H4 (cell line): ENCODE measurements around the gene TRIAP1. TPM values are rescaled to one million over a fixed set of nuclear protein-coding genes. Genes with fewer than 3 reads are reported as not detected.
"Not testable (repeated sequence)": the region's sequence is repeated elsewhere in the genome, so short reads cannot be mapped to it uniquely, and the experiment has no call there.

Source experiments
- DNase-seq: peaks from one replicate; pipeline ENCODE4 v3.0.0-alpha.2; 2015; ENCODE audit warnings: low spot score
- total RNA-seq: library from RNA; depleted of rRNA; stranded (reverse); fragments of >200 nt; shearing (Covaris generic); gene quantifications from 2 replicates; pipeline ENCODE4 v1.2.3, GENCODE V29; 2014

The TRIAP1 gene
- total RNA-seq, 1 experiment from 2014 or later: 83.2 TPM

DNA sequence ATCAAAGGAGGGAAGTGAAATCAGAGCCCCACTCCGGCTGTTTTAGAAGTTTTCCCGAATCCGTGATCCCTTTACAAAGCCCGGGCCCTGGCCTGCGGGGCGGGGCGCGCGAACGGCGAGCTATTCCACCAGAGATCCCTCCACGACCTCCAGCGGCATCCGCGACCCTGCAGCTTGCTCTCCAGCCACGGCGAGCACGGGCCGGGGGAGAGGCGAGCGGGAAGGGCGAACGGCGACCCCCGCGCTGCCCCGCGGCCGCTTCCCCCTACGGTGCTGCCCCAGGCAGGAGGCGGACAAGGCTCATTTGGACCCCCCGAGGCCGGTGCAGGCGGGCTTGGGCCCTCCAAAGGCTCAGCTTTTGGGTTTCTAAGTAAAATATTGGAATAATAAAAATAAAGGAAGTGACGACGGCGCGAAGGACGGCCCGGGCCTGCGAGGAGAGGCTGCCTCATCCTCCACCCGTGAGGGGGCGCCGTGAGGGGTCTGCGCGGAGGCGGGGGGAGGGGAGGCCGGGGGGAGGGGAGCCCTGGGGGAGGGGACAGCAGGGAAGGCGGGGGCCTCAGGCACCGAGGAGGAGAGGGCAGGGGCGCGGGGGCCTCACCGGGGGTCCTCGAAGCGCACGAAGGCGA, 22.8 kb upstream of the TRIAP1 start:
- no peak for DNase-seq

DNA sequence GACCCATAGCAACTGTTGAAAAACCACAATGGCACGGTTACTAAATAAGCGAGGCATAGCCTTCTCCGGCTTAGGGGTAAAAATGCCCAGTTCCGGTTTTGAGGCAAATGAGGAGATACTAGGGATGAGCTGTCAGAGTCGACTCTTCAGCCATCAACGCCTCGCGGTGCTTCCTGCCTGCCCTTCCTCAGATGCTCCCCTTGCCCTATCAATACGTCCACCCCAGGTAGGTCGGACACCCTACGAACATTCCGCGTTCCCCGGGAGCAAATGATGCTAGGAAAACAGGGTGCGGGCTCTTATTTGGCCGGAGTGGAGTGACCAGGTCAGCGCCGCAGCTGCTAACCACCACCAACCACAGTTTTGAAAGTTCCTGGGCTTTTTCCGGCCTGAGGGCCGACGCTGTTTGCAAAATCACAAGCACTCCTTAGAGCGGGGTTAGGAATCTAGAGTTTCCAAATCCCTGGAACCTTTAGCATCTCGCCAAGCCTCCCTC, 22.2 kb upstream of the TRIAP1 start:
- DNase-seq: no peak

DNA sequence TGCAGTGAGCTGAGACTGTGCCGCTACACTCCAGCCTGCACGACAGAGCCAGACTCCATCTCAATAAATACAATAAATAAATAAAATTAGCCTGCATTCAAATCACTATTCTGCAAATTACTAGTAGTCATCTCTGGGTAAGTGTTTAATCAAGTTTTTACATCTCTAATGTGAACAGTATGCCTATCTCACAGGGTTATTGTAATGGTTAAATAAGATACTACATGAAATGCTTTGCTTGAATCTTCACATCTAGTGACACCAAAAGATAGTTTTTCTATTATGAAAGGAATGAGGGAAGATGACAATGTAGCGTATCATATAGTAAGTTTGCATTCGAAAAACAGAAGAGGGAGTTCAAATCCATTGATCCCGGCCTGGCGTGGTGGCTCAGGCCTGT, 21.3 kb upstream of the TRIAP1 start:
- no peak for DNase-seq

DNA sequence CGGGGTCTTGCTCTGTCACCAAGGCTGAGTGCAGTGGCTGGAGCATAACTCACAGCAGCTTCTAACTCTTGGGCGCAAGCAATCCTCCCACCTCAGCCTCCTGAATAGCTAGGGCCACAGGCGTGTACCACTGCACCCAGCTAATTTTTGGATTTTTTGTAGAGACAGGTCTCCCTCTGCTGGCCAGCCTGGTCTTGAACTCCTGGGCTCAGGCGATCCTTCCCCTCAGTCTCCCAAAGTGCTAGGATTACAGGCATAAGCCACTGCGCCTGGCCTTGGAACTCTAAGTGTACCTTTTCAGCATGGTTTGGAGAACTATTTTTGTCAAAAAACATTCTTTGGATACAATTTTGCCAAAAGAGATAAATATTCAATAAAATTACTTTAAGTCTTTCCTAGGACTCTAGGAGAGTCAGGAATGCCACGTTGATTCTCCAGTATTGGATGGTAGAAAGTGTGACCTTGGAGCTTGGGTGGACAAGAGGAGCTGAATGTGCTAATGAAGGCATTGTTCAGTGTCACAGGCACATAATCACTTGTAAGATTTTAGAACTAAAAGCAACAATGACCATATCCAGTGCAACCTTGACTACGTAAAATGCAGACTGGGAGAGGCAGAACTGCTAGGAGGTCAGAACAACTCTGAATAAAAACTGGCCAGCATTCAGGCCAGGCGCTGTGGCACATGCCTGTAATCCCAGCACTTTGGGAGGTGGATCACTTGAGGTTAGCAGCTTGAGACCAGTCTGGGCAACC, 20.6 kb upstream of the TRIAP1 start:
- peak; percentile 18 for DNase-seq

DNA sequence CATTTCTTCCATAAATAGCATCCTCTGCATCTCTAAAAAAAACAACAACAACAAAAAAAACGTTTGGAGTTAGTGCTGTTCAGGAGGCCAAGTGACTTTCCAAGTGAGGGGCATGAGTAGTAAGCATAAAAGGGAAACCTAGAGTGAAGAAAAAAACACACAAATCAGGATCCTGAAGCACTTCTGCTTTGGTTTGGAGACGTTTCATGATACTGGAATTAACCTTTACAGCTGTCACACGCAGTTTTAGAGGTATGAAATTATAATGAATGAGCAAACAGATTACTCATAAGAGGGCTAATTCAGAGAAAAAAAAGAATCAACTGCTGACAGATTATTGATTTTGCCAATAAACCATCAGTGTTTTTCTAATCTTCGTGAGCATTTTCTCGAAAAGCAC, 19.6 kb upstream of the TRIAP1 start:
- no peak for DNase-seq

DNA sequence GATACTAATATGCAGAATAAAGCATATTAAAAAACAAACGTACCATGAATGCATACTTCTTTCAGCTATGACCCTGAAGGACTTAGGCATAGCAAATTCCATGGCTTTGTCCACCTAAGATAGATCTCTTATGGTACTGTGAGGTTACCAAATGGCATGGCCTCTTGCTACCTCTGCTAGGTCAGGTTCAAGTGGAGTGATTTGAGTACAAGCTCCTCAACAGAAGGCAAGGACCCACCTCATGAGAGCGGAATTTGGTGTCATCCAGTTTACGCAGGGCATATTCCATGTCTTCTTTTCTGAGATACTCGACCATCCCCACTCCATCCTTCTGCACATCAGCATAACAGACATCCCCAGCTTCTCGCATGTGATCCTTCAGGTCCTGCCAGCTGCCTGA, 17.5 kb upstream of the TRIAP1 start:
- DNase-seq: no peak

DNA sequence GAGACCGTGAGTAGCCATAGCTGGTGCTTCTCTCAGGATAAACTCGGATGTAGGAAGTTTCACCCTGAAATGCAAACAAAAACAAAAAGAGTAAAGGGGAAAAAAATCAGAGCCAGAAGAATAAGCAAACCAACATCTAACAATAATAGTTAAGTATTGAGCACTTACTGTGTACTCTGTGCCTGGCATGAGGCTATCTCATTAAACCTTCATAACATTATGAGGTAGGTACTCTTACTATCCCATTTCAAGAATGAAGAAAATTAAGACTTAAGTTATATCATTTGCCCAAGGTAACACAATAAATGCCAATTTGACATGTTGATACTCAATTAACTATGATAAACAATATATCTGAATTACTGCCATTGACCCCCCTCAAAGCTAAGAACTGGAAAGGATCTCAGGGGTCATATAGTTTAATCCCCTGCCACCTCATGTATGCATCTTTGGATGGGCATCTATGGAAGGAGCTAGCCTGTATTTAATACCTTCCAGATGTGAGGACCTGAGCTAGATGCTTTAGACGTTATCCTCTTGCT, 16.0 kb upstream of the TRIAP1 start:
- no peak for DNase-seq

DNA sequence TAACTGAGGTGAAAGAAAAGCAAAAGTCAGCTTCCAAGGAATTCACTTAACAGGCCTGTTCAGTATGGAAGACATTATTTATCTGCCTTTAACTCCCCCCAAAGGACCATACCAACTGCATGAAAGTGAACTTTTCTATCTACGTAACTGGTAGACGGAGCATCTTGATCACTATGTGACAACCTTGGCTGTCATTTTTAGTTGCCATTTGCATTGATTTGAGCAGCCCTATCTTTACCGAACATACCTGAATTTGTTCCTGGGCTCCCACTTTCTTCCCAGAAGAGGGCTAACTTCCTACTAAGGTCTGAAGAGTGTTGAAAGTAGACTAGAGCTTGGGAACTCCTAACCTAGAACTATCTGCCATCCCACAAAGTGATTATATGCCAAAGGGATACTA, 14.0 kb upstream of the TRIAP1 start:
- DNase-seq: no peak

DNA sequence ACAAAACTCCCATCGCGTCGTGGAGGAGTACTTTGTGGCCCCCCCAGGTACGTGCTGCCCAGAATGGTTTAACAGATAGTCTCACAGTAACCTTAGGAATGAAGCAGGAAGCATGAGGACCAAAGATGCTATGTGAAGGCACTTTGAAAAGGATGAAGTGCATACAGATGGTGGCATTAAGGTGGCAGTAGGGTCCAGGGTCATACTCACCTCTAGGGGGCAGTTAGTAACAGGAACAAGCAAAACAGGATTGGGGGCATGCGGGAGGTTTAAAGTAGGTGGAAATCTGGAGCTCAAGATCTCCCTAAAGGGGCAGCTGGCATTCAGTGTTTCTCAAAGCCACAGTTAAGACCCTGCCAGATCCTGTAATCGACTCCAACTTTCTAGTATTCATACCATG, 10.9 kb upstream of the TRIAP1 start:
- no peak for DNase-seq

DNA sequence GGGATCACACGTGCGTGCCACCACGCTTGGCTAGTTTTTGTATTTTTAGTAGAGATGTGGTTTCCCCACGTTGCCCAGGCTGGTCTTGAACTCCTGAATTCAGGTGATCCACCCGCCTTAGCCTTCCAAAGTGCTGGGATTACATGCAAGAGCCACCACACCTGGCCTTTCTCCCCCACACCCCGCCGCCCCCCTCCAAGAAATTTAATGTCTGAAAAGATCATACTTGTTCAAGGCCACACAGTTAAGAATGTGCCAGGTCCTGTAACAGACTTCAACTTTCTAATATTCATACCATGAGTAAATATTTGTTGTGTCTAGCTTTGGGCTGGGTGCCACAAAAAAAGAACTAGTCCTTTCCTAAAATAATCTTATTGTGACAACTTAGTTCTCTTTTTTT, 9.1 kb upstream of the TRIAP1 start:
- DNase-seq: no peak

DNA sequence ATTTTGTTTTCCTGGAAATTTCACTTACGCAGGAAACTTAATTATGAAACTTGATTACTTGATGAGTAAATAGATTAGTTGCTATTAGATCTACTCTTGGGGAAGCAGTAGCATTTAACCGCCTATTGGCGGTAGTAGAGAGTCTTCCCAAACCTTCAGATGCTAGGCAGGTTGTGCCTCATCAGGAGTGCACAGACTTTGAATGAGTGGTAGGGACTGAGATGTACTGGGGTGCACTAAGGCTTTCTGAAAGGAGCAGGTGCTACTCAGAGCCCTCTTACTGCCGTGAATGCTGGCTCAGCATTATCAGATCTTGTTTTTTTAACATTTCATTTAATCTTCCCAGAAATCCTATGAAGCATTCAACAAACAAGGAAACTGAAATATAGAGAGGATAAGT, 7.8 kb upstream of the TRIAP1 start:
- DNase-seq: no peak

DNA sequence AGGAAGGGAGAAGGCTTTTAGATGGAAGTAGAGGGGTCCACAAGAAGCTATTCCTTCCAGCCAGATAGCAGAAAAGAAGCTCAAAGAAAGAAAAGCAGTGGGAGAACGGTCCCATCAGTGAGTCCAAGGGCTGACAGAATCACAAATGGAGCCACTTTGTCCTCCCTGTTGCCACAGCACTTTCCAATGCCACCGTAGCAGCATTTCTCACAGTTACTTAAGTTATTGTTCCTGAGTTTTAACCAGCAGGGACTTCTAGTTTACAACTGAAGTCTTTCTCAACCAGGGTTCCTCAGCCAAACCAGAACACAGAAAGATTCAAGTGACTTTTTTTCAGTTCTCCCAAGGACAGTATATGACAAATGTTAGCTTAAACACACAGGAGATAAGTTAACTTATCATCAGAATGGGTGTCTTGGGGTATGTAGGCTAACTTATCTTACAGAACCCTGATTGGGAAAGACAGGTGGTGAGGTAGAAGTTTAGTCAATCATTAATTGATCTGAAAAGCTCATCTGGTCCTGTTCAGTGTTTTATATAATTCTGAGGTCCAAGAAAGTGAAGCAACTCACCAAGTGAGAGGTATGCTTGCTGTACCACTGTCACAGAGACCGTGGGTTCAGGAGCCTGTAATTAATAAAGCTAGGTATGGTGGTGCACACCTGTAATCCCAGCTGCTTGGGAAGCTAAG, 7.0 kb upstream of the TRIAP1 start:
- no peak for DNase-seq

DNA sequence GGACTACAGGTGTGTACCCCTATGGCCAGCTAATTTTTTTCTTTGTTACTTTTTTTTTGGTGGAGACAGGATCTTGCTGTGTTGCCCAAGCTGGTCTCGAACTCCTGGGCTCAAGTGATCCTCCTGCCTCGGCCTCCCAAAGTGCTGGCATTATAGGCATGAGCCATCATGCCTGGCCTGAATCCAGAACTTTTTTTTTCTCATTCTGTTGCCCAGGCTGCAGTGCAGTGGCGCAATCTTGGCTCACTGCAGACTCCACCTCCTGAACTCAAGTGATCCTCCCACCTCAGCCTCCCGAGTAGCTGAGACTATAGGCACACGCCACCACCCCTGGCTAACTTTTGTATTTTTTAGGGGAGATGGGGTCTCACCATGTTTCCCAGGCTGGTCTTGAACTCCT, 6.3 kb upstream of the TRIAP1 start:
- DNase-seq: not testable (repeated sequence)

DNA sequence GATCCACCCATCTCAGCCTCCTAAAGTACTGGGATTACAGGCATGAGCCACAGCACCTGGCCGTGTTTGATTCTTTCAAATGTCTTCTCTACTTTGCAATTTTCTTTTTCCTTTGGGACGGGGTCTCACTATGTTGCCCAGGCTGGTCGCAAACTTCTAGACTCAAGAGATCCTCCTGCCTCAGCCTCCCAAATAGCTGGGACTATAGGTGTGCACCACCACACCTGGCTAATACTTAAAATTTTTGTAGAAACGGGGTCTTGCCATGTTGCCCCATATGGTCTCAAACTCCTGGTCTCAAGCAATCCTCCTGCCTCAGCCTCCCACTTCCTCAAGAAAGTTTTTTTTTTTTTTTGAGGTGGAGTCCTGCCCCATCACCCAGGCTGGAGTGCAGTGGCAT, 1.8 kb upstream of the TRIAP1 start:
- no peak for DNase-seq

DNA sequence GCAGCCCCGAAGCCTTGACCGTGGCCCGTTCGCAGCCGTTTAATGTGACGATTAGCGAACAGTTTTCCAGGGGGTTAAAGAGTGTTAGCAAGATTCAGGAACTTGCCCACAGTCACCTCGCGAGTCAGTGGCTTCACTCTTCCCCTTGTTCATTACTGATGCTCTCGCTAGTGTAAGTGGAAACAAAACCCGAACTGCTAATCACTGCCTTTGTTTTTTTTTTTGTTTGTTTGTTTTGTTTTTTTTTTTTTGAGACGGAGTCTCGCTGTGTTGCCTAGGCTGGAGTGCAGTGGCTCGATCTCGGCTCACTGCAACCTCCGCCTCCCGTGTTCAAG, 627 bp upstream of the TRIAP1 start:
- DNase-seq: not testable (repeated sequence)

DNA sequence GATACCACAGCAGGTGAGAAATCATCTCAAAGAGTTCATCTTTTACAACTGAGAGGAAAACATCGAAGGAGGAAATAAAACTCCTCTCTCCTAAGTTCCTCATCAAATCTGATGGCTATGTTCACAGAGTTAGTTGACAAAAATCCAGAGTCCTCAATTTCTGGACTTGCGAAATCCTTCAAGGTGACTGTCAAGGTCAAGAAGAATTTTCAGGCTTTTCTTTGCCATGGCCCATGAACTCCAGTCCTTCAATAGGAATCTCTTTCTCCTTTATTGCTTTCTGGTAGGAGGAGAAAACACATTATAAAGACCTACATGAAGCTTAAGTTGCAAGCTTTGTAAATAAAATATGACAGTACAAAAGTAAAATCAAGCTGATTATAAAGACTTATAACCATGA, 1.5 kb downstream of the TRIAP1 start:
- no peak for DNase-seq

DNA sequence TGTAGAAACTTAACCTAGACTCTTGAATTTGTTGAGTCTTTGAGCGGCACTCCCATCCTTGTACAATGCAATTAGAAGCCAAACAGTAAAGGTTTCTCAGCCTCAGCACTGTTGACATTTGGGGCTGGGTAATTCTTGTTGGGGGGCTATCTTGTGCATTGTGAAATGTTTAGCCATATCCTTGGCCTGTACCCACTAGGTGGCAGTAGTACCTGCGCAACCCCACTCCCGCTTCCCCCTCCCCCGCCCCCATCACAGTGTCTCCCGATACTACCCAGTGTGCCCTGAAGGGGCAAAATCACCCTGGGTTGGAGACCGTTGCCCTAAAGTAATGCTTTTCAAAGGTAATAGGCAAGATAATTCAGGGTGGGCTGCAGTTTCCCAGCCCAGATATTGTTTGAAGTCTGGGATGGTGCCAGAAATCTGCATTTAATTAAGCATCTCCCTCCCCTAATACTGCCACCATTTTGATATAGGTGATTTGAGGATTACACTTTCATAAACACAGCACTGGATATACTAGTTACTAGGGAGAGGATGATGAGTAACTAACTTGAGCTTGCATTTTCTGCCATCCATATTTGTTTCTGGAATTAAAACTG, 6.4 kb downstream of the TRIAP1 start:
- DNase-seq: peak; percentile 57

DNA sequence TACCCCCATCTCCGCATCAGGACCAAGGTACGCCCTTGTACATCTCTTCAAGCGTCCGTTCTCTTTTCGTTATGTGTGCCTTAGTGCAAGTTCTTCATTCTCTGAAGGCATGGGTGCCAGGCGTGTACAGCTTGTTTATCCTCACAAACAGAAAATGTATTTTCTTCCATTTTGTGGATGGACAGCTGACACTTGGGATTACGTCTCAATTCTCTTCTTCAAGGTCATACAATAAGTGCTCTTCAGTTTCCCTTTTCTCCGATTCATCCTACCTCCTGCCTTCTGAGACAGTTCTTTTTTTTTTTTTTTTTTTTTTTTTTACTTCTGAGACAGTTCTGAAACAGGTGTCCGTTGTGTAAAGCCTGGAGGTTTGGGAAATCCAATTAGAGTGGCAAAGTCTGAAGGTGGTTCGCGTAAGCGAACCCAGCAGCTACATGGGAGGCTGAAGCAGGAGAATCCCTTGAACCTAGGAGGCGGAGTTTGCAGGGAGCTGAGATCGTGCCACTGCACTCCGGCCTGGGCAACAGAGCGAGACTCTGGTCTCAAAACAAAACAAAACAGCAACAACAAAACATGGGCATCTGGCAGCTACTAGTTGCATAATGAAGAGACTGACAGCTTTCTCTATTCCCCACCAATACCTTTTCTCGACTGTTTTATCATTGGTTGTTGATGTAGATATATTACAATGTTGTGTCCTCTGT, 7.5 kb downstream of the TRIAP1 start:
- no peak for DNase-seq

DNA sequence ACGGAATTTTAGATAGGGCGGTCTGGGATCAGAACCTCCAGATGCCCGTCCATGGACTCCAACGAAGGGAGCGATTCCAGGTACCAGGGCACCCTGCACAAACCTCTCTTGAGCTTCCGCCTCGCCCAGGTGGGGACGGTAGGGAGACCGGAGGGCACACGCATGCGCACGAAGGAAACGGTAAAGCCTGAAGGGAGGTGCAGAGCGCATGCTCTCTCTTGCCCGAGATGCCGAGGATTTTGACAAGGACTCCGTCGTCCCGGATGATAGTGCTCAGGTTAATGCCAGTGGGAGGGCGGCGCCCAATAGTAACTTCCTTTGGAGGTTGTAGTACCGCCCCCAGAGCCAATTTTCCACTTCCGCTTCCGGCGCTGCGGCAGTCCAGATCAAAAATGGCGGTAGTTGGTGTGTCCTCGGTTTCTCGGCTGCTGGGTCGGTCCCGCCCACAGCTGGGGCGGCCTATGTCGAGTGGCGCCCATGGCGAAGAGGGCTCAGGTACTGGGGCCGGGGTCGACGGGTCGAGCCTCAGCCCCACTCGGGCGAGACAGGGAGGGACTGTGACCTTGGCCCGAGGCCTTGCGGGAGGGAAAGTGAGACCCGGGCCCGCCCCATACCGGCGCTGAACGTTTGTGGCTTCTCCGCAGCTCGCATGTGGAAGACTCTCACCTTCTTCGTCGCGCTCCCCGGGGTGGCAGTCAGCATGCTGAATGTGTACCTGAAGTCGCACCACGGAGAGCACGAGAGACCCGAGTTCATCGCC, 8.3 kb downstream of the TRIAP1 start, which contains the start of gene COX6A1:
COX6A1 (plus strand) TSS at position 379 of the 760 bp plus-strand sequence; CDS start at position 393, 14 bp downstream.
- peak; percentile 98 for DNase-seq

DNA sequence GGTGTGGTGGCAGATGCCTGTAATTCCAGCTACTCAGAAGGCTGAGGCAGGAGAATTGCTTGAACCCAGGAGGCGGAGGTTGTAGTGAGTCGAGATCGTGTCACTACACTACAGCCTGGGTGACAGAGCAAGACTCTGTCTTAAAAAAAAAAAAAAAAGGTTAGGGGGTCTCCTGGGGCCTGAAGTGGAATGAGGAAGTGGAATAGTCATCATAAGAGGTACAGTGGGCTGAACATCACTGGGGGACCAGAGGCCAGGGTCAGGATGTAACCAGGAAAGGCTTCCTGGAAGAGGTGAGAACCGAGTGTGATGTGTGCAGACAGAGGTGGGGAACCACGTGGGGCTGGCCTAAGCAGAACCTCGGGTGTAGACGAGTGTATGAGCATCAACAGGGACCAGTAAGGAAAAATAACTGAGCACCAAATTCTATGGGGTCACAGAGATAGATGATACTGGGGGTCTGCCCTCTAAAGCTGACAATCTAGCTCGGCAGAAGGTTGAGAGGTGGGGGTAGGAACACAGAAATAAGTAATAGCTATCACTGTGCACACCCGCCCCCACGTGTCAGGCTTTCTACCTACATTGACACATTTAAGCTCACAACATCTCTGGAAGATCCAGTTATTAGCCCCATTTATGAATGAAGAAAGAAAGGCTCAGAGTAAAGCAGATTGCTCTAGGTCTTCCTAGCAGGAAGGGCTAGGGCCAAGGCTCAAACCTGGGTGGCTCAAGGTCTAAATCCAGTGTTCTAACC, 13.2 kb downstream of the TRIAP1 start:
- no peak for DNase-seq
